ENCODE results near the gene RIBC2.

GRCh38 chr22:45427114-45427513 is 13.6 kb downstream of the RIBC2 start:
- TF ChIP-seq CTCF (conservative IDR thresholded peaks at IDR 0.05; ENCODE audit: low read length) = no peak
- no peak for TF ChIP-seq EZH2phosphoT487 (IDR thresholded peaks at IDR 0.05; ENCODE audit: borderline replicate concordance, low read depth, low read length)
